Right forelimb (tissue), 1 donor: ENCODE data around the gene CLTC.

Experiments
- DNase-seq: peaks from one replicate; pipeline ENCODE4 v3.0.0-alpha.2; 2018

CLTC gene

GRCh38 chr17:59688008-59688407, 68.3 kb downstream of the CLTC start:
- DNase-seq, result no peak

- DNase-seq, result no peak
Observed at GRCh38 chr17:59688496-59688895, 68.8 kb downstream of the CLTC start.

- no peak for DNase-seq
Observed at GRCh38 chr17:59693582-59693981, 73.9 kb downstream of the CLTC start.

- no peak for DNase-seq
Observed at GRCh38 chr17:59694344-59694743, 74.6 kb downstream of the CLTC start.

- no peak for DNase-seq
Observed at GRCh38 chr17:59695945-59696681, 76.4 kb downstream of the CLTC start.

- DNase-seq, result no peak
Observed at GRCh38 chr17:59696682-59697277, 77.1 kb downstream of the CLTC start.

GRCh38 chr17:59698143-59698542, 78.4 kb downstream of the CLTC start:
- no peak for DNase-seq

GRCh38 chr17:59699218-59699617, 79.5 kb downstream of the CLTC start:
- DNase-seq, result no peak

- no peak for DNase-seq
Observed at GRCh38 chr17:59699786-59700185, 80.1 kb downstream of the CLTC start.

GRCh38 chr17:59702304-59702703, 82.6 kb downstream of the CLTC start:
- no peak for DNase-seq

GRCh38 chr17:59707149-59707970, 87.7 kb downstream of the CLTC start, which contains the start of the genes PTRH2 and VMP1:
Gene PTRH2, minus strand, starts transcription at chr17:59707430. Its CDS starts 9,452 bp downstream, at chr17:59697978.
Gene VMP1, plus strand, starts transcription at chr17:59707654. Its CDS starts 23,793 bp downstream, at chr17:59731447.
- peak; percentile 96 for DNase-seq

- no peak for DNase-seq
Observed at GRCh38 chr17:59707971-59708430, 88.3 kb downstream of the CLTC start.

- DNase-seq, result no peak
Observed at GRCh38 chr17:59711936-59712335, 92.2 kb downstream of the CLTC start.

GRCh38 chr17:59712862-59713261, 93.2 kb downstream of the CLTC start:
- no peak for DNase-seq

GRCh38 chr17:59714255-59714654, 94.6 kb downstream of the CLTC start:
- no peak for DNase-seq

GRCh38 chr17:59716427-59716826, 96.7 kb downstream of the CLTC start:
- no peak for DNase-seq

GRCh38 chr17:59719526-59719925, 99.8 kb downstream of the CLTC start:
- no peak for DNase-seq

GRCh38 chr17:59722623-59723022, 102.9 kb downstream of the CLTC start:
- no peak for DNase-seq

- DNase-seq, result no peak
Observed at GRCh38 chr17:59723041-59723440, 103.3 kb downstream of the CLTC start.

- DNase-seq, result no peak
Observed at GRCh38 chr17:59723607-59724006, 103.9 kb downstream of the CLTC start.

- DNase-seq, result no peak
Observed at GRCh38 chr17:59725691-59726090, 106.0 kb downstream of the CLTC start.

GRCh38 chr17:59727817-59728533, 108.3 kb downstream of the CLTC start:
- no peak for DNase-seq
